Stimulated activated CD4-positive, alpha-beta T cell treated with anti-CD3 and anti-CD28 coated beads, TNF-alpha, amount 100 ng/mL, for 1 hour (primary cell): ENCODE measurements around the gene CRYL1.
A peak's percentile ranks its signal among the peaks of the same experiment; 100 is the strongest.

ENCODE experiments used
- DNase-seq, 3 donors: peaks; one replicate each; pipeline ENCODE4 v3.0.0-alpha.2; 2020; ENCODE audit warnings: low read depth in 3 of 3, low spot score in 1 of 3

The CRYL1 gene

GRCh38 chr13:20534038-20534608 lies 8.5 kb upstream of the CRYL1 start:
- DNase-seq: no peak

GRCh38 chr13:20528452-20528851 lies 2.8 kb upstream of the CRYL1 start:
- DNase-seq: no peak

GRCh38 chr13:20526664-20527063 lies 1.0 kb upstream of the CRYL1 start:
- no peak for DNase-seq

- peak in 1 of 3 donors; percentile 10 for DNase-seq
These were observed 485 bp downstream of the CRYL1 start for GRCh38 chr13:20525144-20525600.

GRCh38 chr13:20521364-20522115 lies 4.1 kb downstream of the CRYL1 start:
- no peak for DNase-seq

GRCh38 chr13:20519875-20520274 lies 5.8 kb downstream of the CRYL1 start:
- no peak for DNase-seq

- no peak for DNase-seq
These were observed 7.0 kb downstream of the CRYL1 start for GRCh38 chr13:20518660-20519100.

- no peak for DNase-seq
These were observed 10.8 kb downstream of the CRYL1 start for GRCh38 chr13:20514866-20515265.

- no peak for DNase-seq
These were observed 12.1 kb downstream of the CRYL1 start for GRCh38 chr13:20513466-20513995.

GRCh38 chr13:20512042-20512683 lies 13.5 kb downstream of the CRYL1 start:
- DNase-seq: no peak

GRCh38 chr13:20506696-20507095 lies 19.0 kb downstream of the CRYL1 start:
- no peak for DNase-seq

- DNase-seq: no peak
These were observed 20.0 kb downstream of the CRYL1 start for GRCh38 chr13:20505405-20506366.

GRCh38 chr13:20503088-20504083 lies 22.3 kb downstream of the CRYL1 start:
- DNase-seq: no peak

- DNase-seq: no peak
These were observed 24.1 kb downstream of the CRYL1 start for GRCh38 chr13:20501592-20501991.

- DNase-seq: no peak
These were observed 24.5 kb downstream of the CRYL1 start for GRCh38 chr13:20501120-20501519.

- DNase-seq: no peak
These were observed 25.7 kb downstream of the CRYL1 start for GRCh38 chr13:20499986-20500385.

GRCh38 chr13:20498659-20499058 lies 27.0 kb downstream of the CRYL1 start:
- no peak for DNase-seq

- DNase-seq: no peak
These were observed 27.5 kb downstream of the CRYL1 start for GRCh38 chr13:20498129-20498528.

GRCh38 chr13:20497006-20497775 lies 28.5 kb downstream of the CRYL1 start:
- no peak for DNase-seq
